Psoas muscle (tissue), 8 donors: ENCODE data around the gene ISM2. TPM values are rescaled to one million over a fixed set of nuclear protein-coding genes. Genes with fewer than 3 reads are reported as not detected.
A peak's percentile ranks its signal among the peaks of the same experiment; 100 is the strongest.

Experiments used
- ATAC-seq, 4 donors: fragments of 200-7000 bp; cut with Tn5 transposase; one replicate each; pipeline ENCODE4 v1.9.1; 2020; ENCODE audit warnings: moderate library complexity in 3 of 4, mild to moderate bottlenecking in 2 of 4
- DNase-seq, 2 donors: peaks; one replicate each; pipeline ENCODE4 v3.0.0-alpha.2; 2020
- H3K27ac ChIP-seq: fragments of 200-600 bp; one replicate; pipeline ENCODE4 v1.8.0; 2022
- H3K27me3 ChIP-seq, 3 donors: fragments of 200-600 bp in 1 of 3; one replicate each; pipeline versions ENCODE4 v1.6.1 to v1.8.0; 2013 to 2022; ENCODE audit warnings: low read length in 2 of 3, mild to moderate bottlenecking in 2 of 3, moderate library complexity in 1 of 3; ENCODE audit not compliant: insufficient read depth in 3 of 3
- H3K36me3 ChIP-seq, 2 donors: fragments of 200-600 bp in 1 of 2; one replicate each; pipeline versions ENCODE4 v1.6.1 to v1.8.0; 2013 to 2022; ENCODE audit warnings: low read depth in 1 of 2, mild to moderate bottlenecking in 1 of 2, moderate library complexity in 1 of 2; ENCODE audit not compliant: insufficient read depth in 1 of 2
- H3K4me1 ChIP-seq: fragments of 200-600 bp; one replicate; pipeline ENCODE4 v1.8.0; 2022
- H3K4me3 ChIP-seq: fragments of 200-600 bp; one replicate; pipeline ENCODE4 v1.8.0; 2022; ENCODE audit warnings: mild to moderate bottlenecking
- H3K9me3 ChIP-seq: fragments of 200-600 bp; one replicate; pipeline ENCODE4 v1.8.0; 2022
- CTCF ChIP-seq: fragments of 200-600 bp; IDR thresholded peaks from one replicate; pipeline ENCODE4 v1.8.0; 2022; ENCODE audit warnings: antibody characterized with exemption
- WGBS, 3 donors: extraction: QIAGEN DNeasy Blood & Tissue Kit; methylation state at CpG; one replicate each; pipeline versions ENCODE4 v1.1.6 to v1.1.7; 2013; 5-methylcytosine and 5-hydroxymethylcytosine counted together
- intact Hi-C, 2 donors: fragments of 100-400 bp; cut with DNase I; formaldehyde crosslinking; loops; one replicate each; pipeline versions ENCODE4 v1.11.0 to v1.14.2; 2022
- polyA plus RNA-seq, 3 donors: library from polyadenylated mRNA; stranded (reverse); fragments of 200-250 nt; gene quantifications; one replicate each; pipeline ENCODE4 v1.2.3, GENCODE V29; 2013
- total RNA-seq, 4 donors: library from RNA; stranded (reverse); fragmentation: NEBNext Ultra II Directional in 2 of 4; extraction: Animal tissue kit (Norgen Biotek cat#: 25700) in 2 of 4; gene quantifications; one replicate each; pipeline versions ENCODE4 v1.2.1 to v1.2.4, GENCODE V29; 2021 to 2023
- donor health status: healthy with polysubstance abuse.
- donor health status: DM: no; HTN: no; CAD: no; lungs with moderate emphysema.
- donor health status: Bipolar disorder and iron deficiency.
- donor health status: healthy.
- donor health status: DM: yes; HTN: yes; CAD: no.
- donor health status: DM: no; HTN: no; CAD: no.
- donor health status: DM: no; HTN: no; CAD: no.
- donor health status: DM: yes; HTN: yes; CAD: no.

Gene ISM2
- total and polyA plus RNA-seq, 7 donors, result 0.04 TPM; not detected in 6

- Histone ChIP-seq H3K4me3 (no peak overlapping the region), H3K4me1 (no peaks in the 10 kb centered on the region), H3K27me3 (no peaks in the 10 kb centered on the region), H3K27ac (no peak overlapping the region), H3K36me3 (no peaks in the 10 kb centered on the region), H3K9me3 (no peaks in the 10 kb centered on the region)
- WGBS, 3 donors, result 57 to 74% (median 57%) methylated on average over 3 of the region's 3 CpGs
- no peak for TF ChIP-seq CTCF
- ATAC-seq, result peak; percentile 55 to 69 (median 62)
- no peak for DNase-seq
- intact Hi-C loops, result no loop called here
Measured at GRCh38 chr14:77485256-77485655, 13.4 kb downstream of the ISM2 start.

- H3K4me1 ChIP-seq, result no peaks in the 10 kb centered on the region
- no peak for TF ChIP-seq CTCF
- whole genome bisulfite sequencing, 3 donors, result 73 to 76% (median 74%) methylated on average over 8 of the region's 8 CpGs
- H3K27me3 ChIP-seq, result no peaks in the 10 kb centered on the region
- DNase-seq, result no peak
- no peaks in the 10 kb centered on the region for H3K36me3 ChIP-seq
- H3K4me3 ChIP-seq, result no peak overlapping the region
- H3K9me3 ChIP-seq, result no peaks in the 10 kb centered on the region
- H3K27ac ChIP-seq, result no peak overlapping the region
- intact Hi-C loops, result no loop called here
- ATAC-seq, result no peak
Measured at GRCh38 chr14:77482422-77482821, 16.2 kb downstream of the ISM2 start.

GRCh38 chr14:77478796-77479195 lies 19.8 kb downstream of the ISM2 start:
- no peaks in the 10 kb centered on the region for H3K36me3 ChIP-seq
- H3K27ac ChIP-seq, result no peak overlapping the region
- ATAC-seq (no peak), DNase-seq (no peak)
- intact Hi-C loops, result no loop called here
- WGBS, 3 donors, result 87 to 91% (median 89%) methylated on average over 1 of the region's 1 CpG
- TF ChIP-seq CTCF, result no peak
- no peaks in the 10 kb centered on the region for H3K4me1 ChIP-seq
- no peaks in the 10 kb centered on the region for H3K9me3 ChIP-seq
- H3K27me3 ChIP-seq, result no peaks in the 10 kb centered on the region
- no peak overlapping the region for H3K4me3 ChIP-seq

GRCh38 chr14:77478029-77478428 lies 20.6 kb downstream of the ISM2 start:
- Histone ChIP-seq H3K4me1 (no peaks in the 10 kb centered on the region), H3K27ac (no peak overlapping the region), H3K36me3 (no peaks in the 10 kb centered on the region), H3K4me3 (no peak overlapping the region), H3K27me3 (no peaks in the 10 kb centered on the region), H3K9me3 (no peaks in the 10 kb centered on the region)
- 83 to 91% (median 90%) methylated on average over 5 of the region's 5 CpGs for WGBS, 3 donors
- no peak for TF ChIP-seq CTCF
- intact Hi-C loops, result no loop called here
- ATAC-seq, result no peak
- DNase-seq, result no peak

GRCh38 chr14:77475432-77476115 lies 23.0 kb downstream of the ISM2 start:
- no peak for ATAC-seq
- no peaks in the 10 kb centered on the region for H3K36me3 ChIP-seq
- H3K27ac ChIP-seq, result no peak overlapping the region
- H3K9me3 ChIP-seq, result no peaks in the 10 kb centered on the region
- H3K4me3 ChIP-seq, result no peak overlapping the region
- WGBS, 3 donors, result 67 to 80% (median 78%) methylated on average over 35 of the region's 35 CpGs
- DNase-seq, result no peak
- H3K27me3 ChIP-seq, result no peaks in the 10 kb centered on the region
- no peaks in the 10 kb centered on the region for H3K4me1 ChIP-seq
- intact Hi-C loops, result no loop called here
- no peak for TF ChIP-seq CTCF
